NCI-H446 treated with DMSO at 0.1 percent for 48 hours (cell line): ENCODE results near the gene KRTAP10-1.

Source experiments
- DNase-seq: peaks from one replicate; lab custom pipeline; 2025; lab: John Stamatoyannopoulos, UW

KRTAP10-1 gene

DNA sequence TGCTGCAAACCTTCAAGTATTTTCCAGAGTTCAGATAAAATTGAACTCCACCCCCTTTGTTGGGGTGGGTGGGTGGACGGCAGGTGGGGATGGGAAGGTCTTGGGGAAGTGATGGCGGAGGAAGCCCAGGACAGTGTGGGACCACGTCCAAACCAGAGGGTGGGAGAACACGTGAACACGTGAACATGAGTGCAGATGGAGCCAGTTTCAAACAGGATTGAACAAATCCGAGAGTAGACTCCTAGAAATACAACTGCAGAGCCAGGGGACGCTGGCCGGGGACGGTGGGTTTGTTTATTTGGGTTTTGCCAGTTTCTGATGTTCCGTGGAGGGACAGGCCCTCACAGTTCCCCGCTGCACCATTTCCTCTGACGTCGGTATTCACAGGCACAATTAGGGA lies 8.4 kb upstream of the KRTAP10-1 start:
- no peak for DNase-seq

DNA sequence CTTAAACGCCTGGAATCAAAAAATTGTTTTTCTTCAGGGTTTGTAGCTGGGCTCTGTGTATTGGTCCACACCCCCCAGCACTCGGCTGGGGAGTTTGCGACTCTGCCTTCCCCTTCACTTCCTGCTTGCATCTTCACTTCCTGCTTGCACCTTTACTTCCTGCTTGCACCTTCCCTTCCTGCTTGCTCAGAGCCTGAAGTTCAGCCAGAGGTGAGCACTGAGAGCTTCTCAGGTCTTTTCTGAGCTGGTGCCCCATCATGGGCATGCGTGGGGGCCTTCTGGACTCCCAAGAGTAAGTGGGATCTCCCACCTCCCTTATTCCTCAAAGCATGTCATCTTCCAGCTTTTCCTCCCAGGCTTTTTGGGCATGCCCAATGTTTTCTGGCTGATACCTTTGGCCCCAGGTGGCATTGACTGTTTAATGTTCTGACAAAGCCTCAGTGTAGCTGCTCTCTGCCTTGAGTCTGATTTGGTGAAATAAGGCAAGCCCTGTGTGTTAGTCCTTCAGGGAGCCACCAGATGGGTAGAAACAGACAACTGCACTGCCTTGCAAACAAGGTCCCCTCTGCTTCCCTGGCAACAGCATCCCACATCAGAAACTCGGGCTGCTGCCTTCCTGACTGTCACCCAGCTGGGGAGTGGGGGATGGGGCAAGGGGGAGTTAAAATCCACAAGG lies 7.8 kb upstream of the KRTAP10-1 start:
- DNase-seq = no peak

DNA sequence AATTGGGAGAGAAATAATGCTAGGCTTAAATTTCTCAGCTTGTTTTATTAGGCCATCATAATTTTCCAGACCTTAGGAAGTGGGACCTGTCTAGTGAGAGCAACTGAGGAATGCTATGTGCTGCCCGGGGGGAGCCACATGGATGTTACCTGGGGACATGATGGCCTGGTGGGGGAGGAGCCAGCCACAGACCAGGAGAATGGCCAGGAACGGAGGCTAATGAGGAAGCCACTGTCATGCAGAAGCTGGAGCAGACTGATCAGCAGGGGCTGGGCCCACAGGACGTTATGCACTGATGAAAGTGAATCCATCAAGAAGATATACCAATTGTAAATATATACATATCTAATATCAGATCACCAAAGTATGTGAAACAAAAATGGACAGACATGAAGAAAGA lies 4.6 kb upstream of the KRTAP10-1 start:
- DNase-seq = no peak

DNA sequence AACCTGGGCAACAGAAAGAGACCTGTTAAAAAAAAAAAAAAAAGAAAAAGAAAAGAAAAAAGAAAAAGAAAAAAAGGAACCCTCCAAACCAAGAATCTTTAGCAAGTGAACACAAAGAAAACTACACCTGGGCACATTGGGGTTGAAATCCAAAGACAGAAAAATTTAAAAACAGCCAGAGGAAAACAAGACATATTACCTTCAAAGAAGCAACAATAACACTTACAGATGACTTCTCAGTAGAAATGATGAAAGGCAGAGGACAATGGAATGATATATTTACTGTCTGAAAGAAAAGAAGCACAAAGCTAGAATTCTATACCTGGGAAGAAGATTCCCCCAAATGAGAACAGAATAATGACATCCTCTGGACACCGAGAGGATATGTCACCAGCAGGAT lies 2.7 kb upstream of the KRTAP10-1 start:
- no peak for DNase-seq

DNA sequence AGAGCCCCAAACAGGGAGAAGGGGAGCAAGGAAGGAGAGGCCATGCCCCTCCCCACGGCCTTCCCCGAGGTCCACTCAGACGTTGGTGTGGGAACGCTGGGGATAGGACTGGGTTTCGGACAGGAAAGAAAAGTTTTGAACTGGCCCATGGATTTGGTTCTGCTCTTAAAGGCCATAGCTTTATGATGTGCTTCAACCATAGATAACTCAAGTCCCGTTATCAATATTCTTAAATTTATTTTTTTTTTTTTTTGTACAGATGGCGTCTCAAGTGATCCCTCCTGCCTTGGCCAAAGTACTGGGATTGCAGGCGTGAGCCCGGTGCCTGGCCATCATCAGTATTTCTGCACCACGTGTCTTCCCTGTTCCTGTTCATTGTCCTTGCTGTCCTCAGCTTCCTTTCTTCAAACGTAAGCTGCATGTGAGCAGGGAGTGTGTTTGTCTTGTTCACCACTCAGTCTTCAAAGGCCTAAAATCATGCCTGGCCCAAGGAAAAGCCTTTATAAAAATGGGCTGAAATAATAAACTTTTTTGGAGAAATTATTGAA lies 820 bp upstream of the KRTAP10-1 start:
- DNase-seq = no peak

DNA sequence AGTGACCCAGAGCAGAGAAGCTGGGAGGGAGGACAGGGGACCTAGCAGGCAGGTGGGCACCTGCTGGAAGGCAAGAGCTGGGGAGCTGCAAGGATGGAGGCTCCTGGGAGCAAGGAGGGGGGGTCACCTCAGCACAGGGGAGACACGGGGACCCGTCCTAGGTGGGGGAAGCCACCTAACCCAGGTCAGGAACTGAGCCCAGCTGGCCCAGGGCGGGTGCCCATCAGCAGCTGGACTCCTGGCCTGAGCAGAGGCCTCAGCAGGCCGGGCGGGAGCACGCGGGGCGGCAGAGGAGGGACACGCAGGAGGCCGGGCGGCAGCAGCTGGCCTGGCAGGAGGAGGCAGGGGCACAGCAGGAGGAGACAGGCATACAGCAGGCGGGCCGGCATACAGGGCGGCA lies 949 bp downstream of the KRTAP10-1 start:
- no peak for DNase-seq

DNA sequence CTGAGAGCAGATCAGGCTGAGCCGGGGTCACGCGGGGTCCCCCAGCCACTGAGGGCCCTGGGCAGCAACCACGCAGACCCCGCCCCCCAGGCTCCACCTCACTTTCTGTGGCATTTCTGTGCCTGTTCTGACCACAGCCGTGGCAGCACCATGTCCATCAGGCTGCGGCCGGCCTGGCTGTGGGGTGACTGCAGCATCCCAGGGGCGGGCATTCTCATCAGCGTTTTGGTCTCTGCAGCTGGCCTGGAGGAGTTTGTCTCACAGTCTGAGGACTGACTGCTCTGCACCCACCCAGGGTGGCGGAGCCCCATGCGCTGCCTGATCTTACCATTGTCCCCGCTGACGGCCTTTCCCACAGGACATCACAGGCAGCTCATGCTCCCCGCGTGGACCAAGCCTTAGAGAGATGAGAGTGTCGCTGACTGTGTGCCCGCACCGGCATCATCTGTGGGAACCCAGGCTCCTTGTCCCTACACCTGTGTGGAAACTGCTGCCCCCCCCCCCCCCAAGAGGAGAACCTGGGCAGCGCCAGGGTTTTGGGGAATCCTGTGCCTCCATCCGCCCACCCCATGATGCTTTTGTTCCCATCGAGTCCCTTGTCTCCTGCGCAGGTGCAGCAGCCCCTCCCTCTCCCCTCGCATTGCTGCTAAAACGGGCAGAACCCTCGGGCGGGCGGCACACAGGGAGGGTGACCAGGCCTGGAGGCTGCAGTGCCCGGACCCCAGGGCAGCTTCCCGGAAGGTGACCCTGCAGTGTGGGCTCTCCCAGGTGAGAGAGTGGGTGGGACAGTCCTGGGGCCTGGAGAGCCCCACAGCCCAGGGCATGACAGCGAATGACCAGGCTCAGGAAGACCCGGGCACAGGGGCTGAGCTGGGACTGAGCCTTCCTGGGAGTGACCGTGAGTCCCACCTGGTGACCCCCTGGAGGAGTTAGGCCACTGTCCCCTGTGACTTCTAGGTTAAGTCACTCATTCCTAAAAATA lies 1.8 kb downstream of the KRTAP10-1 start:
- DNase-seq = no peak

DNA sequence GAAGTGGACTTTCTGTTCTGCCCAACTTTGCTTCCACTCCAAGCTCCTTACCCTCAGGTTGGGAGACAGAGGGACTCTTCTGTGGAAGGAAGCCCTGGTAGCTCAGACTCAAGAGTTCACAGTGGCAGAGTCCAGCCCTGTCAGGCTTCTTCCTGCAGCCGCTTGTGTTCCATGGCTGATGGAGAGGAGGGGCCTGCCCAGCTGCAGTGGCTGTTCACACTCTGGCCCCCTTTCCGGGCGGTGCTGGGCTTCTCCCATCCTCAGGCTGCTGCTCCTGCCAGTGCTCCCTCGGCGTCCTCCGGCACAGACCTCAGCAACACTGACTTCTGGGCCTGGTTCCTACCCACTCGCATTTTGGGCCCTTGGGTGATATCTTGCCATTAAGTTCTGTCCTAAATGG lies 4.0 kb downstream of the KRTAP10-1 start:
- no peak for DNase-seq

DNA sequence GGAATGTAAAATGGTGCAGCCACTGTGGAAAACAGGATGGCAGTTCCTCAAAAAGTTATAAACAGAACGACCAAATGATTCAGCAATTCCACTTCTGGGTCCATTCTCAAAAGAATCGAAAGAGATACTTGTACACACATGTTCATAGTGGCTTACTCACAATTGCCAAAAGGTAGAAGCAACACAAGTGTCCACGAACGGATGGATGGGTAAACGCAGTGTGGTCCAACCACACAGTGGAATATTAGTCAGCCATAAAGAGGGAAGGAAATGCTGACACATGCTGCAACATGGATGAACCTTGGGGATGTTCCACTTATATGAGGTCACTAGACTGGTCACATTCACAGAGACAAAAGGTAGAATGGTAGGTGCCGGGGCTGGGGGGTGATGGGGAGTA lies 5.3 kb downstream of the KRTAP10-1 start:
- DNase-seq = no peak

DNA sequence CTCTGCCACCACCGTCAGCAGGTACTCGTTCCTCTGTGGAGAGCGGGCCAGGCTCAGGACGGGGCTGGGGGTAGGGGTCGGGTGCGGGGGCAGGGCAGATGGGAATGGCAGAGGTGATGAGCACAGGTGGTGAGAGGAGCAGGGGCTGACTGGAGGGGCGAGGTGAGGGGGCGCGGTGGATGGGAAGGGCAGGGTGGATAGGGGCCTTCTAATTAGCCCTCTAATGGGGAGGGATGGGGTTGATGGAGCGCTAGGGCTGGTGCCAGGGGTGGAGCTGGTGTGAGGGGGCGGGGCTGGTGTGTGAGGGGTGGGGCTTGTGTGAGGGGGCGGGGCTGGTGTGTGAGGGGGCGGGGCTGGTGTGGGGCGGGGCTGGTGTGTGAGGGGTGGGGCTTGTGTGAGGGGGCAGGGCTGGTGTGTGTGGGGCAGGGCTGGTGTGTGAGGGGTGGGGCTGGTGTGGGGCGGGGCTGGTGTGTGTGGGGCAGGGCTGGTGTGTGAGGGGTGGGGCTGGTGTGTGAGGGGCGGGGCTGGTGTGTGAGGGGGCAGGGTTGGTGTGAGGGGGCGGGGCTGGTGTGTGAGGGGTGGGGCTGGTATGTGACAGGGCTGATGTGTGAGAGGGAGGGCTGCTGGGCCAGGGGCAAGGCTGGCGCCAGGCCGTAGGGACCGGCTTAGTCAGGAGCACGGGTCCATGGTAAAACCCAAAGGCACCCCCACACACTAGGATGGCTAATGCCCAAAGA lies 5.9 kb downstream of the KRTAP10-1 start:
- no peak for DNase-seq

DNA sequence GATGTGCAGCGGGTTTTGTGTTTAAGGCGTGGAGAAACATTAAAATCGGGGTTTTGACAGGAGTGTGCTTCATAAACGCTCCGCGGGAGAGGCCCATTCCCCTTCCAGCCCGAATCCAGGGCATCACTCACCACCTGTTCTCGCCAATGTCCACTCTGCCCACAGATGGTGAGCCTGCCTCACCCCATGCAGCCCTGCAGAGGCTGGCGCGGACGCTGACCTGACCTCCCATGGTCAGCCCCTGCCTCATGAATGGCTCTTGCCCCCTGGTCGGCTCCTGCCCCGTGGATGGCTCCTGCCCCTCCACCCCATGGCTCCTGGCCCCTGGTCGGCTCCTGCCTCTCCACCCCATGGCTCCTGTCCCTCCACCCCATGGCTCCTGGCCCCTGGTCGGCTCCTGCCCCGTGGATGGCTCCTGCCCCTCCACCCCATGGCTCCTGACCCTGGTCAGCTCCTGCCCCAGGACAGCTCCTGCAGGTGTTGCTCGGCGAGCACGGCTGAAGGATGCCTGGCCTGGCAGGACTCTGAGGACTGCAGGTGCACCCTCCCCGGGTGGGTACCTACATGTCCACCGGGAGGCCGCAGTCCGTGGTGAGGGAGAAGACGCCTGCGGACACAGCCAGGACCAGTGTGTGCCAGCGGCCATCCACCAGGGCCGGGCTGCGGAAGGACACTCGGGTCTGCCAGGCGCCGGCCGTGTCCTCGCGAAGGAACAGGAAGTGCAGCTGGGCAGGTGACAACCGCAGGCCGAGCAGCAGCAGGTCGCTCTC lies 6.7 kb downstream of the KRTAP10-1 start:
- no peak for DNase-seq

DNA sequence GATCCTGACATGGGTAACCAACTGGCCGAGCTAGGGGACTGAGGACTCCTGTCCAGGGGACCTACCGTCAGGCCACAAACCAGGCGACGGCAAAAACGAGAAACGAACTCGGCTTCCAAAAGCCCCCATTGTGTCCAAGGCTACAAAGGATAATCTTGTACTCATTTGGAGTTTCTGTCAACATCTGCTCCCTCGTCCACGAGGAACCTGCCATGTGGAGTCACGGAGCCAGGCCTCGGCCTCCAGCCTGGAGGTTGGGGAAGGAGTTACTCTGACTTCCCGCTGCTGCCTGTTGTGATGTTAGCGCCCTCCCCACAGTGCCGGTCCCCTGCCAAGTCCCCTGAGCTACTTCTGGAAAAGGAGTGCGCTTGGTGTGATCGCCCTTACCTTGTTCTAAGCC lies 7.3 kb downstream of the KRTAP10-1 start:
- DNase-seq = no peak

DNA sequence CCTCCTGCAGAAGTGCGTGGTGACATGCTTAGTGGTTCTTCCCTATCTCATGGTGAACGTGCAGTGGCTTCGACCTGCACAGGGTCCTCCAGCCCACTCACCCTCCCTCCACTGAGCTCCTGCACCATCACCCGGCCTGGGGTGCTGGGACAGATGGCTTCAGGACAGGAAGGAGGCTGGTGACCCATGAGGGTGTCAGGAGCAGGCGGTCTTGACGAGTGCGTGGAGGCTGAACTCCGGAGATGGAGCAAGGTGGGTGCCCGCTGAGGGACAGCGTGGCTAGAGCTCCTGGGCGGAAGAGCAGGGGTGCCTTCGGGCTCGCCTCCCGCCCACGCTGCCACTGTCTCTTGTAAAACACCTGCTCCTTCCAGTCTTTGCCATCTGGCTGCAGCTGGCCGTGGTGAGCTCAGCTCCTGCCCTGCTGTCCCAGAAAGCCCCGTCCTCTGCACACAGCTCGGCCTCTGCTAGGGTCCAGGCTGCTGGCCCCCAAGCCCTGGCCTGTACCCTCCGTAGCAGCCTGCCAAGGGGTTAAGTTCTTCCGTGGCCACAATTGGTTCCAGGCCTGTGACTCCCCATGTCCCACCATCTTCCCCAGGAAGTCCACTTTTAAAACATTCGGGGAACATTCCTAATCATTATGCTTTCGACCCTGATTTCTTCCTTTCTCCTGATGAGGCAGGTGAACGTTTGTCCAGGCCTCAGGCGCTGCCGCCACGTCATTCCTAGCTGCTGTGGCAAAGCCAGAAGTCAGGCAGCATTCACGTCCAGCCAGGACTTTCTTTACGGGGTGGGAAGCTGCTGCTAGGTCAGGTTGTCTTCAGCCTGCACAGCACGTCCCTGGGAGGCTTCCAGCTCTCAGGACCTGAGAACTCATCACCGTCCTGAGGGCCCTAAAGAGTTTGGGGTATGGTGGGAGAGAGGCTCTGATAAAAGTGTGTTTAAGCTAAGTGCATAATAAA lies 8.1 kb downstream of the KRTAP10-1 start:
- no peak for DNase-seq

DNA sequence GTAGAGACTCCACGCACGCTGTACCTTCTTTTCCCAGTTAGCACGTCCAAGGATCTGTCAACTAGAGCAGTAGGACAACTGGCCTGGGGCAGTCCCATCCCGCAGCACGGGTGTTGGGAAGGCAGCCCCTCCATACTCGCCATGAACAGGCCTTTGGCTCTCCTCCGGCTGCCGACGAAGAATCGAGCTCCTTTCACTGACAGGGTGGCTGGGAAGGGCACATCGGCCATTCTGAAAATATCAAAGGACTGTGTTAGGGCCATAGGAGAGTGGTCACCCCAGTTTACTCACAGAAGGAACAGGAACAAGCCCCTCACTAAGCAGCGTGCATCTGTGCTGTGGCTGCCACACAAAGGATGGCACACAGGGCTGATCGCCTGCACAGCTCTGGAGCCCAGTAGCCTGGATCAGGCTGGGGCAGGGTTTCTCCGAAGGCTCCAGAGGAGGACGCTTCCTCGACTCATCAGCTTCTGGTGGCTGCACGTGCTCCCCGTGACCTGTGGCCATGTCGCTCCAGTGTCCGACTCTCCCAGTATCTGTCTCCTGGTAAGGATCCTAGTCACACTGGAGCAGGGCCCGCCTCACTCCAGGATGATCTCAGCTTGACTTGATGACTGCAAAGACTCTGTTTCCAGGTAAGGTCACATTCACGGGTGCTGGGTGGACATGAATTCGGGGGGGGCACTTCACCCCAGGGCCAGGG lies 8.9 kb downstream of the KRTAP10-1 start:
- no peak for DNase-seq

DNA sequence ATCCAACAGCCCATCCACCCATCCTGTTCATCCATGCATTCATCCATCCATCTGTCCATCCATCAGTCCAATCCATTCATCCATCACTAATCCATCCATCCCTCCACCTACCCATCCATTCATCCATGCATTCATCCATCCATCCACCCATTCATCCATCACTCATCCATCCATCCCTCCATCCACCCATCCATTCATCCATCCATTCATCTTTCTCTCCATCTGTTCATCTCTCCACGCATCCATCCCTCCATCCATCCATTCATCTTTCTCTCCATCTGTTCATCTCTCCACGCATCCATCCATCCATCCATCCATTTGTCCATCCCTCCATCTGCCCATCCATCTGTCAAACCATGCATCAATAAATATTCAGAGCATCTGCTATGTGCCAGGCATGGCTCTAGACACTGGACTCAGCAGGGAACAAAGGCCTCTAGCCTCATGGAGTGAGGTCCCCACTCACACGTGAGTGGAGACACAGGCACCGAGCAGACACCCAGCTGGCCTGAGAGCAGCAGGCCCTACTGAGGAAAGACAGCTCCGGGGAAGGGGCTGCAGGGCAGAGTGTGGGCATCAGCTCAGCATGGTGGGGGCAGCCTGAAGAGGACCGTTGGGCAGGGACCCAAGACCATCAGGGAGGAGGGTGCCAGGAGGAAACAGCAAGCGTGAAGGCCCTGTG lies 9.6 kb downstream of the KRTAP10-1 start:
- DNase-seq = no peak

DNA sequence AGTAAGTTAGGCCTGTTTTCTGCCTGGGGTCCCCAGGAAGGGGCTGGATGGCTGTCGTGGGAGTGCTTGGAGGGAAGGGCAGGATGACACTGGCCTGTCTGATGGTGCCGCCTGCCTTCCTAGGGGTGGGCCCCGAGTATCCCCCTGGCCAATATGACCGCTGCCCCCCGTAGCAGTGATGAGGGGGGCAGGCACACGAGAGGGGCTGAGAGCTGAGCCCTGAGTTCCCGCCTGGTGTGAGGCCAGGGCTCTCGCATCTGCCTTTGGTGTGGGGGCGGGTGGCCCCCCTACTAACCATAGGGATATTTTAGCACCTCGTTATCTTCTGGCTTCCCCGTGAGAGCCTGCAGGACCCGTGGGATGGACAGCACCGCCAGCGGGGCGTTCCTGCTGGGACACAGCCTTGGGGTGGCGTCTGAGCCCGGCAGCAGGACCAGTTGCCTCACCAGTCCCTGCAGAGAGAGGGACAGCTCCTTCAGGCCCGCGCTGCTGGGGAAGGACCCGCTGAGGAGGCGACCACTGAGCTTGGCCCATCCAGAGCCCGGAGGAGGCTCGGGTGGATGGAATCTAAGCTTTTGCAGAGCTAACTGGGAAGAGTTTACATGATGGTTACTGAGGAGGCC lies 10.4 kb downstream of the KRTAP10-1 start:
- no peak for DNase-seq

DNA sequence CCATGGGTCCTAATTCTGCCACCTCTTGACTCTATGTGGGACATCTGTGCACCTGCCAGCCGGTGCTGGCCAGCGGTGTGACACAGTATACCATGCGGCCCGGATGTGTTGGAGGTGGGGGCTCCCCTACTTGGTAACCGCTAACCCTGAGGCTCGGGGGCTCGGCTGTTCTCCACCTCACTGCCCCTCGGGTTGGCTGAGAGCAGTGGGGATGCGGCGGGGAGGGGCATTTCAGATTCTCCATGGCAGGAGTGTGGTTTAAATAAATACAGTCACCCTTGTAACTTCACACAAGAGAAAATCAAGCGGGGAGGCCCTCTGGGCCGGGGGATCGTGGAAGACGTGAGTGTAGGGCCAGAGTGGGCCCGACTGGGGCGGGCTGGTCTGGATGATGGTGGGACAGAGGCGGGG lies 11.0 kb downstream of the KRTAP10-1 start:
- no peak for DNase-seq

DNA sequence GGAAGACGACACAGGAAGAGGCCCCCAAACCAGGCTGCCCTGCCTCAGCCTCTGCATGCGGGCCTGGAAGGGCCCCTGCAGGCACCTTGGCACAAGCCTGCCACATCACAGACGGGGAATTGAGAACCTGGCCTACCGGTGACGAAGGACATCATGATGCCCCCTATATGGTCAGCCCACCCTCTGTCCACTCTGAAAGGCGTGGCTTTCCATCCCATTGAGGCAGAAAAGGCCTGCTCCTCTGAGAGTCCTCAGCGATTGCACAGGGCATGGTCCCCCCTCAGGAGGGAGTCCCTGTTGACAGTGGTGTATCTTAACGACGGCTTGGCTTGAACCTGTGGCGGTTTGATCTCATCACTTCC lies 11.4 kb downstream of the KRTAP10-1 start:
- no peak for DNase-seq
